Measurements from ENCODE around the gene ING2. TPM values are rescaled to one million over a fixed set of nuclear protein-coding genes. Genes with fewer than 3 reads are reported as not detected.

Gene ING2
- total RNA-seq, 1 experiment from 2014 or later, result 15.3 TPM

DNA sequence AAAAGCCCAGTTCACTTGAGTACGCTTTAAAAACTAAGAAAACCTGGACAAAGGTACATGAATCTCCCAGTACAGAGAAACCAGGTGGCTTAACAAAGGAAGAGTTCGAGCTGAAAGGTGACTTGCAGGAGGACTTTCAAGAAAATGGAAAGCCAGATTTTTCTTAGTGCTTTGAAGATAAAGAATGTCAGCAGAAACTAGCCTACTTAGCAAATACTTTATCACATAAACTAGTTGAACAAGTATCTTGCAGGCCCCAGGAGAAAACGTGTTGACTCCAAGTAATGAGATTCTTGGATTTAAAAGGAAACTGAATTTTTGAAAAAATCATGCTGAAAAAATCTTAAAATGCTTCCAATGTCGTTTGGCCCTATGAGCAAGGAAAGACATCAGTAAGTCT is 34.0 kb upstream of the ING2 start:
- H3K27me3 ChIP-seq (replicated peaks; ENCODE audit: control insufficient read depth, insufficient read depth, low read length), result no peaks in the 10 kb centered on the region
- Mint-ChIP-seq H3K27me3 (ENCODE audit: insufficient read depth, unreplicated experiment) (no peaks in the 10 kb centered on the region), H3K27ac (ENCODE audit: unreplicated experiment) (peak overlapping the region; percentile 73), H3K36me3 (ENCODE audit: insufficient read depth, unreplicated experiment) (no peaks in the 10 kb centered on the region), H3K9me3 (ENCODE audit: unreplicated experiment) (no peaks in the 10 kb centered on the region), H3K4me3 (ENCODE audit: unreplicated experiment) (peak overlapping the region; percentile 22), H3K4me1 (ENCODE audit: low read depth, unreplicated experiment) (peaks cover 7% of the 10 kb centered on the region)
- no peak overlapping the region for H3K4me3 ChIP-seq (ENCODE audit: low read depth, low read length)
- TF ChIP-seq, protein P1, sequence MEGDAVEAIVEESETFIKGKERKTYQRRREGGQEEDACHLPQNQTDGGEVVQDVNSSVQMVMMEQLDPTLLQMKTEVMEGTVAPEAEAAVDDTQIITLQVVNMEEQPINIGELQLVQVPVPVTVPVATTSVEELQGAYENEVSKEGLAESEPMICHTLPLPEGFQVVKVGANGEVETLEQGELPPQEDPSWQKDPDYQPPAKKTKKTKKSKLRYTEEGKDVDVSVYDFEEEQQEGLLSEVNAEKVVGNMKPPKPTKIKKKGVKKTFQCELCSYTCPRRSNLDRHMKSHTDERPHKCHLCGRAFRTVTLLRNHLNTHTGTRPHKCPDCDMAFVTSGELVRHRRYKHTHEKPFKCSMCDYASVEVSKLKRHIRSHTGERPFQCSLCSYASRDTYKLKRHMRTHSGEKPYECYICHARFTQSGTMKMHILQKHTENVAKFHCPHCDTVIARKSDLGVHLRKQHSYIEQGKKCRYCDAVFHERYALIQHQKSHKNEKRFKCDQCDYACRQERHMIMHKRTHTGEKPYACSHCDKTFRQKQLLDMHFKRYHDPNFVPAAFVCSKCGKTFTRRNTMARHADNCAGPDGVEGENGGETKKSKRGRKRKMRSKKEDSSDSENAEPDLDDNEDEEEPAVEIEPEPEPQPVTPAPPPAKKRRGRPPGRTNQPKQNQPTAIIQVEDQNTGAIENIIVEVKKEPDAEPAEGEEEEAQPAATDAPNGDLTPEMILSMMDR (IDR thresholded peaks at IDR 0.05; ENCODE audit: insufficient read depth in 1 of 2, low read depth in 1 of 2, low read length in 1 of 2, severe bottlenecking in 1 of 2, unreplicated experiment in 1 of 2), result no peak
- H3K4me1 ChIP-seq, result peaks cover 14% of the 10 kb centered on the region
- CTCF ChIA-PET, result interaction anchor here (0.6 kb wide), 1 partner anchor 132 kb away, joined by 4 read pairs; no protein-coding TSS in a partner anchor
- no peaks in the 10 kb centered on the region for H3K9me3 ChIP-seq
- peak in 1 of 2 experiments; percentile 9 for DNase-seq
- POLR2A ChIA-PET, result no interaction called here
- intact Hi-C loops (cut with micrococcal nuclease; ENCODE audit: unreplicated experiment), result loop anchor here (5.0 to 10.0 kb wide), 2 partner anchors 151 to 694 kb away; no protein-coding TSS in a partner anchor
- BruUV-seq (replicated peaks), result no TSS peak
- H3K36me3 ChIP-seq (ENCODE audit: control insufficient read depth, insufficient read depth, low read length), result no peaks in the 10 kb centered on the region

DNA sequence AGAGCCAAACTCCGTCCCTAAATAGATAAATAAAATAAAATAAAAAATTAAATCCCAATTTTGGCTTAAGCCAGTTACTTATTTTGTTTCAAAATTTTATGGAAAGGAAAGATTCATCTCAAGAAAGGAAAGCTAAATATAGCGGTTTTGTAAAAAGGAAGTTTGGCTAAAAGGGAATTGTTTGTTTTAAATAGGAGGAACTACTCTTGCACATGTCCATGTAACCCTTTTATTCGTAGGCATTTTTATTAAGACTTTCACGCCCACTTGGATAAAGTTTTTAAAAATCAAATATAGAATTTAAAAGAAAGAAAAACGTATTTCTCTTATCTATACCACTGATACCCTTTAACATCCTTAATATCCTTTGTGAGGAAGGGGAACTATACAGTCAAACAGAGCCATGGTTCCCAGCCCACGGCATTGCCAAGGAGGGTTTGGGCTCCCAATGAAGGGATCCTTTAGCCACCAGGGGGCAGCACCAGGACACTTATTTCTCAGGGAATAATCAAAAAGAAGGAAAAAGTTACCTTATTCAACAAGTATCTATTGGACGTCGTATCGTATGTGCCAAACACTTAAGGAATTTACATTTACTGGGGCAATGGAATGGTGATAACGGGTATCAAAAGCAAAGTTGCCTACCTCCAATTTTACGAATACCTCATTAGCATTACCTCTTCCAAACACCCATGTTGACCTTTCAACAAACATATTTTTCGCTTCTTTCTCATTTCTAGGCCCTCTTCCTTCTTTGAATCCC is 32.7 kb upstream of the ING2 start:
- Mint-ChIP-seq H3K36me3 (ENCODE audit: insufficient read depth, unreplicated experiment) (no peaks in the 10 kb centered on the region), H3K9me3 (ENCODE audit: unreplicated experiment) (no peaks in the 10 kb centered on the region), H3K27me3 (ENCODE audit: insufficient read depth, unreplicated experiment) (no peaks in the 10 kb centered on the region), H3K4me3 (ENCODE audit: unreplicated experiment) (no peak overlapping the region), H3K4me1 (ENCODE audit: low read depth, unreplicated experiment) (peaks cover 7% of the 10 kb centered on the region), H3K27ac (ENCODE audit: unreplicated experiment) (no peak overlapping the region)
- BruUV-seq (replicated peaks), result no TSS peak
- Histone ChIP-seq H3K36me3 (ENCODE audit: control insufficient read depth, insufficient read depth, low read length) (no peaks in the 10 kb centered on the region), H3K4me1 (peaks cover 14% of the 10 kb centered on the region), H3K9me3 (no peaks in the 10 kb centered on the region), H3K4me3 (ENCODE audit: low read depth, low read length) (no peak overlapping the region), H3K27me3 (replicated peaks; ENCODE audit: control insufficient read depth, insufficient read depth, low read length) (no peaks in the 10 kb centered on the region)
- ChIA-PET POLR2A (no interaction called here), CTCF (no interaction called here)
- TF ChIP-seq, protein P1 (IDR thresholded peaks at IDR 0.05; ENCODE audit: insufficient read depth in 1 of 2, low read depth in 1 of 2, low read length in 1 of 2, severe bottlenecking in 1 of 2, unreplicated experiment in 1 of 2), result peak; percentile 72
- peak; percentile 81 to 87 for DNase-seq
- intact Hi-C loops (cut with micrococcal nuclease; ENCODE audit: unreplicated experiment), result loop anchor here (1.0 to 10.0 kb wide), 6 partner anchors 28 to 693 kb away; partner anchors contain the start of gene CDKN2AIP

DNA sequence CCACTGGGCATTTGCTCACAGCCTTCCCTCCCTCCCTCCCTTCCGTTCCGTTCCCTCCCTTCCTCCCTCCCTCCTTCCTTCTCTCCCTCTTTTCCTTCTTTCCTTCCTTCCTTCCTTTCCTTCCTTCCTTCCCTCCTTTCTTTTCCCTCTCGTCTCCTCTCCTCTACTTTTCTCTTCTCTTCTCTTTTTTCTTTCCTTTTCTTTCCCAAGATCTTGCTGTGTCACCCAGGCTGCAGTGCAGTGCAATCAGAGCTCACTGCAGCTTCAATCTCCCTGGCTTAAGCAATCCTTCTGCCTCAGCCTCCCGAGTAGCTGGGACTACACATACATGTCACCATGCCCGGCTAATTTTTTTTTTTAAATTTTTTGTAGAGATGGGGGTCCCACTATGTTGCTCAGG is 26.7 kb upstream of the ING2 start:
- H3K4me3 ChIP-seq (ENCODE audit: low read depth, low read length), result no peak overlapping the region
- no peaks in the 10 kb centered on the region for H3K9me3 Mint-ChIP-seq (ENCODE audit: unreplicated experiment)
- intact Hi-C loops (cut with micrococcal nuclease; ENCODE audit: unreplicated experiment), result loop anchor here (10.0 kb wide), 1 partner anchor 687 kb away; no protein-coding TSS in a partner anchor
- no peaks in the 10 kb centered on the region for H3K4me1 ChIP-seq
- H3K36me3 ChIP-seq (ENCODE audit: control insufficient read depth, insufficient read depth, low read length), result no peaks in the 10 kb centered on the region
- no TSS peak for BruUV-seq (replicated peaks)
- POLR2A ChIA-PET, result no interaction called here
- no peak overlapping the region for H3K27ac Mint-ChIP-seq (ENCODE audit: unreplicated experiment)
- no peak overlapping the region for H3K4me3 Mint-ChIP-seq (ENCODE audit: unreplicated experiment)
- no peaks in the 10 kb centered on the region for H3K36me3 Mint-ChIP-seq (ENCODE audit: insufficient read depth, unreplicated experiment)
- no peaks in the 10 kb centered on the region for H3K27me3 ChIP-seq (replicated peaks; ENCODE audit: control insufficient read depth, insufficient read depth, low read length)
- DNase-seq, result no peak
- H3K27me3 Mint-ChIP-seq (ENCODE audit: insufficient read depth, unreplicated experiment), result no peaks in the 10 kb centered on the region
- H3K9me3 ChIP-seq, result no peaks in the 10 kb centered on the region
- H3K4me1 Mint-ChIP-seq (ENCODE audit: low read depth, unreplicated experiment), result peaks cover under 1% of the 10 kb centered on the region
- CTCF ChIA-PET, result no interaction called here
- TF ChIP-seq, protein P1 (IDR thresholded peaks at IDR 0.05; ENCODE audit: insufficient read depth in 1 of 2, low read depth in 1 of 2, low read length in 1 of 2, severe bottlenecking in 1 of 2, unreplicated experiment in 1 of 2), result no peak
